GM19395 (cell line): ENCODE measurements around the gene FBLN2.

Experiments used
- ATAC-seq: cut with Tn5 transposase; IDR thresholded peaks from one replicate; pipeline ENCODE4 v1.9.1; 2021; ENCODE audit warnings: mild to moderate bottlenecking, moderate library complexity; ENCODE audit not compliant: unreplicated experiment

Gene FBLN2

GRCh38 chr3:13598926-13599886 lies 50.3 kb downstream of the FBLN2 start:
- ATAC-seq = no peak

- ATAC-seq = no peak
Measured at GRCh38 chr3:13599887-13600450, 51.0 kb downstream of the FBLN2 start.

GRCh38 chr3:13600950-13601691 lies 52.2 kb downstream of the FBLN2 start:
- no peak for ATAC-seq

DNA sequence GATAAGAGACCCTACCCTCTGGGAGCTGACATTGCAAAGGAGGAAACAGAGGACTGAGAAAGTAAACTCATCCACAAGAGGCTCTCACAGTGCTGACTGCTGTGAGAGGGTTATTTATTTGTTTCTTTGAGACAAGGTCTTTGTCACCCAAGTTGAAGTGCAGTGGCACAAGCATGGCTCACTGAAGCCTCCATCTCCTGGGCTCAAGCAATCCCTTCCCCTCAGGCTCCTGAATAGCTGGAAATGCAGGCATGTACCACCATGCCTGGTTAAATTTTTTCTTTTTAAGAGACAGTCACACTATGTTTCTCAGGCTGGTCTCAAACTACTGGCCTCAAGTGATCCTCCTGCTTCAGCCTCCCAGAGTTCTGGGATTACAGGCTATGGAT lies 52.8 kb downstream of the FBLN2 start:
- no peak for ATAC-seq

DNA sequence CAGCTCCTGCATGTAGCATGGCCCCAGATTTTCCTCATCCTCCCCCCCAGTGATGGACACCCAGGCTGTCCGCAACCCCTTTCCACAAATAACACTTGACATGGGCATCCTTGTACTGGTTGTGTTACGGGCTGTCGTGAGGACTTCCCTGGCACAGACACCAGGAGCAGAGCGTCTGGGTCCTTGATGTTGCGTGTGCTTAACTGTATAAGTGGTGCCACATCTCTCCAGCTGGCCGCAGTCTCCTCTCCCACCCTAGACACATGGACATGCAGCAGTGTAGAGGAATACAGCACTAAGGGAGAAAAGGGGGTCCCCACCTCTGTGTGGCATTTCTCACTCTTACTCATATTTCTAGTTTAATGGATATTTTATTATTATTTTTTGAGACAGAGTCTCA lies 56.6 kb downstream of the FBLN2 start:
- no peak for ATAC-seq

GRCh38 chr3:13607821-13608597 lies 59.1 kb downstream of the FBLN2 start:
- no peak for ATAC-seq

DNA sequence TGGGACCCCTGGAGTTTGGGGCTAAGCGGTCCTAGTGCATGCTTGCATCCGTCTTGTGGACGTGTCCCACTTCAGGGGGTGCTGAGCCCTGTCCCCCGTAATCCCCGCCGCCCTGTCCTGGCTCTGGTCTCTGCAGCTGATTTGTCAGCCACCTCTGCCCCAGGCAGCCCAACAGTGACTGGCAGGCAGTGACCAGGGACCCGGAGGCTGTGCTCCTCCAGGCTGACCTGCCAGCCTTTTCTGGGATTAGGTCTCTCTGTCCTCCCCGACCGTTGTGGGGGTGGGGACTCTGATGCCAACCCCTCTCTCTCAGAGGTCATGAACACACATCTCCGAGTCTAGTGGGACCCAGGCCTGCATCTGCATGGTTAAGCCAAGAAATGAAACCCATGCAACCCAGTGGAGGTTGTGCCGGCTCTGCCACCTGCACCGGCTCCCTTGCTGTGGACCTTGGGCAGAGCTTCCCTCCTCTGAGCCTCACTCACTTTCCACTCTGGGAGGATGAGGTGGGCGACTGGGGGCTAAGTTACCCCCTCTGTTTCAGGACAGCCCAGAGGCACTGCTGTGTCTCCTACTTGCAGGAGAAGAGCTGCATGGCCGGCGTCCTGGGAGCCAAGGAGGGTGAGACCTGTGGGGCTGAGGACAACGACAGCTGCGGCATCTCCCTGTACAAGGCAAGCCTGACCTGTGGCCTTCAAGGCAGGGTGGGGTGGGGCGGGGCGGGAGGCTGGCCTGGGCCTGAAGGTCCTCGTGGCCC lies 60.2 kb downstream of the FBLN2 start:
- no peak for ATAC-seq

DNA sequence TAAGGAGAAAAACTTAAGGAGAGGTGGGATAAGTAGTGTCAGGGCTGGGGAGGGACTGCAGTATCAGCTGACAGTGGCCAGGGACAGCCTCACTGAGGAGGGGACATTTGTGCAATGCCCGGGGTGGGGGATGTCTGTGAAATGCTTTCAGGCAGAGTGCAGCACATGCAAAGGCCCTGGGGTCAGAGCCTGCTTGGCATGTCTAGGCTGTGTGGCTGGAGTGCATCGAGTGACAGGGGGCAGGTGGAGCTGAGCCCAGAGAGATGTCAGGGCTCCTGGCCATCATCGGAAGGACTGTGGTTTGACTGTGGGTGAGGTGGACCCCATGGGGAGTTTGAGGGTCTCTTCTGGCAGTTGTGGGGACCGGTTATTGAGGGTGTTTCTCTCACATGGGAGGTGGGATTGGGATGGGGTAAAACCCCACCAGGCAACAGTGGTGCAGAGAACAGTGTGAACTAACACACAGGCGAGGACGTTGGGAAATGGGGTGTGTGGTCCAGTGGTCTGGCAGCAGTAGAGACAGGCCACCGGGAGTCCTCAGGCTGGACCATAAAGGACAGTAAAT lies 61.2 kb downstream of the FBLN2 start:
- ATAC-seq = no peak

DNA sequence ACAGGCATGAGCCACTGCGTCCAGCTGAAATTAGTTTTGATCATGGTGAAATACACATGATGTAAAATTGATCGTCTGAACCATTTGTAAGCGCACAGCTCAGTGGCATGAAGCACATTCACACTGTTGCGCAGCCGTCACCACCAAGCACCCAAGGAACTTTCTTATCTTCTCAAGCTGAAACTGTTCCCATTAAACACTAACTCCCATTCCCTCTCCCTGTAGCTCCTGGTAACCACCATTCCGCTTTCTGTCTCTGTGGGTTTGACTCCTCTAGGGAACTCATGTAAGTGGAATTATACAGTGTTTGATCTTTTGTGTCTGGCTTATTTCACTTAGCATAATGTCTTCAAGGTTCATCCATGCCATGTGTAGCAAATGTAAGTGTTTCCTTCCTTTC lies 62.3 kb downstream of the FBLN2 start:
- no peak for ATAC-seq

DNA sequence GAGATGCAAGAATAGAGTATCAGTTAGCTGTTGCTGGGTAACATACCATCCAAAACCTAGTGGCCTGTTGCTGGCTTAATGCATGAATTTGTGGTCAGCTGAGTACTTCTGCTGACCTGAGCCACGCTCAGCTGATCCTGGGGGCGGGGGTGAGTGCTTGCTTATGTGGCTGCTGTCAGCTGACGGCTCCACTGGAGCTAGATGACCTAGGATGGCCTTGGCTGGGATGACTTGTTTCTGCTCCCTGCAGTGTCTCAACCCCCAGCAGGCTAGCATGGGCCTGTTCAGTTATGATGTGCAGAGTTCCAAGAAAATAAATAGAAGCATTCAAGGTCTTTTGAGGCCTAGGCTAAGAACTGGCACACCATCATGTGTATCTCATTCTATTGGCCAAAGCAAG lies 63.9 kb downstream of the FBLN2 start:
- no peak for ATAC-seq

DNA sequence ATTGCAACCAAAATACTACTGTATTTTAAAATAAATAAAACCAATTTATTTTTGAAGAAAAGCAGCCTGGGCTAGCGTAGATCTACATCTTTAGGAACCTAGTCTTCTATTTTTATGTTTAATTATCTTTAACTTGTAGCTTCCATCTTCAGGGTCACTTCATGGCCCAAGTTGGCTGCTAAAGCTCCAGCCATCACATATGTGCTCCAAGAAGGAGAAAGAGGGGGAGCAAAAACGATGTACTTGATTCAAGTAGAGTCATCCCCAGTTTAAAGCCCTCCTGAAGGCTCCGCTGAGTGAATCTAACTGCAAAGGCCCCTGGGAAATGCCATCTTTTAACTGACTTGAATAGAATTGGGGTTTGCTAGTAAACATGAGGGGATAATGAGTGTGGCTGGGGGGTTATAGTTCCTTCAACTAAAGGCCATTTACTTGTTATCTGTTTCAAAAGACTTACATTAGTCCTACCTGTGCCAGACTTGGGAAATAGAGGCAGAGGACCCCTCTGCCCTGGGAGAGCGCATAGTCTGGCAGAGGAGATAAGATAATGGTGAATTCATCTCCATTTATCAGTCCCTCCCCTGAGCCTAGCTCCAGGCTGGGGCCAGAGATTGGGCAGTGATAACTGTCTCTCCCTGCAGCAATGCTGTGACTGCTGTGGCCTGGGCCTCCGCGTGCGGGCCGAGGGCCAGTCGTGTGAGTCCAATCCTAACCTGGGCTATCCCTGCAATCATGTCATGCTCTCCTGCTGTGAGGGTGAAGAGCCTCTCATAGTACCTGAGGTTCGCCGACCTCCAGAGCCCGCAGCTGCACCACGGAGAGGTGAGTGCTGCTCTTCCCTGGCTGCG lies 64.6 kb downstream of the FBLN2 start:
- no peak for ATAC-seq

DNA sequence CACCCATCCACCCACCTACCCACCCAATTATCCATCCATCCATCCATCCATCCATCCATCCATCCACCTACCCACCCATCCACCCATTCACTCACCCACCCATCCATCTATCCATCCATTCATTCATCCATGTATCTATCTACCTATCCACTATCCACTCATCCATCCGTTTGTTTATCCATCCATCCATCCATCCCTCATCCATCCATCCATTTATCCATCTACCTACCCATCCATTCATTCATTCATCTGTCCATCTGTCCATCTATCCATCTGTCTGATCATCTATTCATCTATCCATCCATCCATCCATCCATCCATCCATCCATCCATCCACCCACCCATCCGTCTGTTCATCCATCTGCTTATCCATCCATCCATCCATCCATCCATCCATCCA lies 65.7 kb downstream of the FBLN2 start:
- no peak for ATAC-seq

DNA sequence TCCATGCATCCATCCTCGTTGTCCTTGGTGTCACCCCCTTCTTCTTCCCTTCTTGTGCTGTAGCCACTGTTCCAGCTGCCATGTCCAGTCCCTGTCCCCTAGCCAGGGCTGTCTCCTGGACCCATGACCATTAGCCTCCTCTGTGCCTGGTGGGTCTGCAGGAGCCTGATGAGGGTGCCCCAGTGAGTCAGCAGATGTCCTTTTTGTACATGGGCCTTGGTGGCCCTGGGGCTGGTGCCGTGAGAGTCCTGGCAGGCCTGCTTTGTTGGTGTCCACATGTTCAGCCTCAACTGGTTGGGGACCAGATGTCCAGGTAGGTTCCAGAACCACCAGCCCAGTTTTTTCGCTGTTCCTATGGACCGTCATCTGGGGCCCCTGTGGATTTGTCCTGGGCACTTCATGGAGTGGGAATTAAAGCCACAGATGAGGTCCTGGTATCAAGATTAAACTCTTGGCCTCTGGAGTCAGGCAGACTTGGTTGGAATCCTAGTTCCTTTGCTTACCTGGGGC lies 66.1 kb downstream of the FBLN2 start:
- no peak for ATAC-seq

DNA sequence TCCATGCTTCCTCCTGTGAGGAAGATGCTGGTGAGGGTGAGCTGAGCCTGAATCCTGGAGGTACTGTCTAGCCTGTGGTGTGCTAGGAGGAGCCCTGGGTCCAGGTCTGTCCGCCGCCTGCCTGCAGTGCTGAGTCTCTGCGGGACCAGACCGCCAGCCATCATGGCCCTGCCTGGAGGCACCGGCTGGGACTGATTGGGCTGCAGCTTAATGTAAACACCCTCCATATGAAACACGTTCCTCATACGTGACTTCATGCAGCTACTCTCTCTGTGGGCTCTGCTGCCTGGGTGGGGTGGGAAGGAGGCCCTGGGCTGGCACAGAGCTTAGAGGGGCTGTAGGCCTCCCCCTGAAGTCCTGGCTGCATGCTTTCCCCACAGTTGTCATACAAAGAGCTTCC lies 67.4 kb downstream of the FBLN2 start:
- ATAC-seq = no peak

- ATAC-seq = no peak
Measured at GRCh38 chr3:13617097-13617738, 68.3 kb downstream of the FBLN2 start.

DNA sequence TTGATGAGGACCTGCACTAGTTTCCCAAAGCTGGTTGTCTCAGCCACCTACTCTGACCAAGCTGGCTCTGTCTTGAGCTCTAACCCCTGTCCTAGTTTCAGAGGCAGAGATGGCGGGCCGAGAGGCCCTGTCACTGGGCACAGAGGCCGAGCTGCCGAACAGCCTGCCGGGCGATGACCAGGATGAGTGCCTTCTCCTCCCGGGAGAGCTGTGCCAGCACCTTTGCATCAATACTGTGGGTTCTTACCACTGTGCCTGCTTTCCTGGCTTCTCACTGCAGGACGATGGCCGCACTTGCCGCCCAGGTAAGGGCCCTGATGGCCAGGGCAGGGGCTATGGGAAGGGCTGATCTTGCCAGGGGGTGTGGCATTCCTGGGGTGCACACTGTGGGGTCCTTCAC lies 69.1 kb downstream of the FBLN2 start:
- no peak for ATAC-seq

- ATAC-seq = no peak
Measured at GRCh38 chr3:13618836-13619235, 69.9 kb downstream of the FBLN2 start.

DNA sequence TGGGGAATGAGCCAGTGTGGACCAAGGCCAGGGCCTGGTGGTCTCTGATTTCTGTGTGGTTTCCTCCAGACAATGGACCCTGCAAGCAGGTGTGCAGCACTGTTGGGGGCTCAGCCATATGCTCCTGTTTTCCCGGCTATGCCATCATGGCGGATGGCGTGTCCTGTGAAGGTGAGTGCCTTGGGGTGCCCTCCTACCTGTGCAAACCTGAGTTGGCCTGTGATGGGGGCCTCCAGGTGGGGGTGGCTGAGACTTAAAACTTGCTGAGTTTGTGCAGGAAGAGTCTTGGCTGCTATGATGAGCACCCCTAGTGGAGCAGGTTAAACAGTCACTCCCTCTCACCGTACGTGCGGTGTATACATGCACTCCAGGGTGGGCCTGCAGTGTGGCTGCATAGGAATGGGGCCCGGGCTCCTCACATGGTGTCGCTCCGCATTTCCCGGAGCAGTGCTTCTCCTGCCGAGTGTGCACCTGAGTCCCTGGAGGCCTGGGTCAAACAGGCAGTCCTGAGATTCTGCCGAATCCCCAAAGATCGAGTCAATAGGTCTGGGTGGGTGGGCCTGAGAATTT lies 70.8 kb downstream of the FBLN2 start:
- no peak for ATAC-seq
